Measurements from ENCODE around the gene SLC25A43. TPM values are rescaled to one million over a fixed set of nuclear protein-coding genes. Genes with fewer than 3 reads are reported as not detected.
"Not testable (repeated sequence)": the region's sequence is repeated elsewhere in the genome, so short reads cannot be mapped to it uniquely, and the experiment has no call there.

The SLC25A43 gene
- total and polyA plus RNA-seq, 9 of the 15 experiments (the other 6 are each of a cell fraction or from before 2014, with no cell fraction given) = 1.3 to 8.4 (median 4.0) TPM

GRCh38 chrX:119441295-119441694 lies 42.2 kb downstream of the SLC25A43 start:
- 10% methylated on average over 3 of the region's 17 CpGs for WGBS (ENCODE audit: insufficient coverage, low coverage, missing lambda C conversion rate)
- H3K27me3 ChIP-seq (ENCODE audit: control insufficient read depth in 2 of 2, insufficient read depth in 2 of 2, low read length in 2 of 2); H3K9me1 ChIP-seq (ENCODE audit: control insufficient read depth, insufficient read depth, low read length); H3K79me2 ChIP-seq (ENCODE audit: control insufficient read depth, insufficient read depth, low read length); H3K27ac ChIP-seq (ENCODE audit: extremely low read depth, low read depth, low read length); POLR2A ChIA-PET; H3K4me1 ChIP-seq (replicated peaks in 1 of 2; ENCODE audit: control insufficient read depth in 2 of 2, insufficient read depth in 2 of 2, low read length in 2 of 2); in situ Hi-C loops (cut with MboI); CTCF ChIA-PET (ENCODE audit: low intra/inter-chr PET ratio); intact Hi-C loops (cut with micrococcal nuclease); H3K9ac ChIP-seq (ENCODE audit: insufficient read depth in 1 of 2, low read depth in 2 of 2, low read length in 2 of 2); H3K4me3 ChIP-seq; H3K36me3 ChIP-seq (ENCODE audit: control insufficient read depth, insufficient read depth, low read length); DNase-seq (ENCODE audit: extremely low read depth in 1 of 4, low spot score in 3 of 4); FAIRE-seq; H3K9me3 ChIP-seq (replicated peaks; ENCODE audit: control insufficient read depth, insufficient read depth, low read depth, low read length); H4K20me1 ChIP-seq (replicated peaks; ENCODE audit: control insufficient read depth, insufficient read depth, low read length): not testable (repeated sequence)
- TF ChIP-seq SUPT5H (IDR thresholded peaks at IDR 0.05) (peak; percentile 40; the same call in 1 of the 2 replicates), MGA (IDR thresholded peaks at IDR 0.05) (peak; percentile 31; the same call in 1 of the 2 replicates), NFRKB (IDR thresholded peaks at IDR 0.05; ENCODE audit: low read depth) (peak; percentile 68; the same call in 1 of the 2 replicates), POLR2A (conservative IDR thresholded peaks at IDR 0.05) (peak; percentile 61), NRF1 (conservative IDR thresholded peaks at IDR 0.05 in 1 of 2, IDR thresholded peaks at IDR 0.05 in 1 of 2) (peak; percentile 35 to 44; a peak in 2 of 4 replicates), L3MBTL2 (IDR thresholded peaks at IDR 0.05) (peak; percentile 45; the same call in 1 of the 2 replicates)
- Histone ChIP-seq H3K4me2 (ENCODE audit: insufficient read depth, low read length) (0 out of 2 replicates have a peak overlapping the region, but pooled peaks have one; percentile 18), H2AFZ (ENCODE audit: low read depth, low read length) (0 out of 2 replicates have a peak overlapping the region, but pooled peaks have one; percentile 24)
- TSS peak; percentile 87 for BruUV-seq (replicated peaks)
- ATAC-seq = peak; percentile 34
